Measurements from ENCODE around the gene CADPS.
A peak's percentile ranks its signal among the peaks of the same experiment; 100 is the strongest.
"Not testable (repeated sequence)": the region's sequence is repeated elsewhere in the genome, so short reads cannot be mapped to it uniquely, and the experiment has no call there.

The CADPS gene

DNA sequence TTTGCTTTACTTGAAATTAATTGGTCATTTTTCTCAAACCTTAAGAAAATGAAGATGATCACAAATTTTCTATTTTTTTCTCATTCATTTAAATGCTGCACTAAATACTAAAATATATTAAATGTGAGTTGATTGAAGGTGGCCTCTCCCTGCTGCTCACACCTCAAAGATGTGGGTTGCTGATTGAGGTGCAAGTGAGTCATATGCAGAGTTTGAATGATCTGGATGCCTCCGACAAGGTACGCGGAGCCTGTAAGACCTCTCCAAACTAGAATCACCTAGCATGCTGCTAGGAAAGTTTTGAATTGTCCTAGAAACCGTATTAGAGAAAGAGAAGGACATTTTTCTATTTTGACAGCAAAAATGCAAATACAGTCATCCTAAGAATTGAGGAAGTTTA is 290.6 kb downstream of the CADPS start:
- peak in 28 of 42 donors; percentile 4 to 82 (median 50) for DNase-seq
- intact Hi-C loops (cut with DNase I): no loop called here

DNA sequence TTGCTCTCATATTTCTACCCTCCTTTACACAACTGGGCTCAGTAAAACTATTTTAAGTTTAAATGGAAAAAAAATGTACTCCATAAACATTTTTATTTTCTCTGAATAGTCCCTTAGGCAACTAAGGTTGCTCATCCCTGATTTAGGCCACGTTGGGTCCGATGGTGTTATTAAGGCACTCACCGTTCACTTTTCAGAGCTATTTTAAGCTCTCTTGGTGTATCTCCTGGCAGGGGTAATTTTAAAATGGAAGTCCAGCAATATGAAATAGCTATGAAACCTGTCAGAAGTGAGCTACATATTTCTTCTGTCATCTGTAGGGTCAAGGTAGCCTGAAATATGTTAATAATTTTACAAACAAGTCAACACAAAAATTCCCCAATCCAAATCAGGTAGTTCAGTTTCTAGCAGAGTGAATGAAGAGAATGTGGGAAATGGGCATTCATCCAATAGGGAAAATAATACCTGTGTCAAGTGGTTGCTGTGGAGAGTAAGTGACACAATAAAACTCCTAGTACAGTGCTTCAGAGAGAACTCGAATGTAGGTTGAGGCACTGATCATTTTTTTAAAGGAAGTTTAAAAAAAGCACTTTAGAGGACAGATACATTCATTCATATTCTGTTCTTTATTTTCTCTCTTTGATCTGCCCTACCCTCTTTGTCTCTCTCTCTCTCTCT is 292.6 kb downstream of the CADPS start:
- intact Hi-C loops (cut with DNase I): no loop called here

GRCh38 chr3:62580485-62580884 is 294.7 kb downstream of the CADPS start:
- DNase-seq; intact Hi-C loops (cut with DNase I): not testable (repeated sequence)

More for the DNA sequence above, 292.6 kb downstream of the CADPS start:
- DNase-seq: no peak

DNA sequence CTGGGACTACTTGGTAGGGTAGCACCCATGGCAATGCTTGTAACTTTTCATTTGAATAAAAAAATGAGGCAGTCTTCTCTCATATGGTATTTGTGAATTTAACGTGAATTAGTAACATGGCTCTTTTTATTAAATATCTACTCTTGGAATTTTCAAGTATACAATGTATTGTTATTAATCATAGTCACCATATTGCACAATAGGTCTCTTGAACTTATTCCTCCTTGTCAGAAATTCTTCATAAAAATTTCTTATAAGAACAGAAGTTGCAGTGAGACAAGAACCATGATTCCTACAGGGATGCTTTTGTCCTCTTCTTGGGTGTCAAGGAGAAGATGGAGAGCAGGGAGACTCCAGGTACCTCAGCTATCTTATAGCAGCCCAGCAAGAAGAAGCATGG is 298.1 kb downstream of the CADPS start:
- intact Hi-C loops (cut with DNase I): no loop called here
- no peak for DNase-seq

DNA sequence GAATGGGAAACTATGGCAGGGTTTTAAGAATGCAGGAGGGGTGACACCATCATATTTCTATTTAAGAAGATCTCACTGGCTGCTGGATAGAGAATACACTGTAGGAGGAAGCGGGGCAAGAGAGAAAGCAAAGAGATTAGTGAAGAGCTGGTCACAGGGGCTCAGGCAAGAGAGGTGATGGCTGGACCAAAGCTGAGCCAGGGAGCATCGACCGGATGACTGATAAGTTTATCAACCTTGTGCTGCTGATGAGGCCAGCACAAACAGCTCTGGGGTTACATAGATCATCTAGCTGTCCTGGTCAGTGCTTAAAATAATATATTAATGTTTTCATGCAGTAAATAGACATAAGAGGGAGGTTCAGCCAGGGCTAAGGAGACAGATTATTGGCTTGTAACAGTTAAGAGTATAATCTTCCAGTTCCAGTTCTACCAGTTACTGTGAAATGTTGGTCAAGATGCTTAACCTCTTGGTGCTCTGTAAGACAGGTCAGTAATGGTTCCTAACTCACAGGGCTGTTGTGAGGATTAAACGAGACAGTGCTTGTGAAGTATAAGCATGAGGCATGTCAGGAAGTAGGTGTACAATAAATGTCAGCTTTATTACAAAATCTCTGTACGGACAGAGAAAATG is 300.8 kb downstream of the CADPS start:
- DNase-seq: no peak
- intact Hi-C loops (cut with DNase I): no loop called here

GRCh38 chr3:62571916-62572315 is 303.3 kb downstream of the CADPS start:
- DNase-seq: no peak
- intact Hi-C loops (cut with DNase I): no loop called here

GRCh38 chr3:62570888-62571287 is 304.3 kb downstream of the CADPS start:
- intact Hi-C loops (cut with DNase I): no loop called here
- no peak for DNase-seq

- intact Hi-C loops (cut with DNase I): no loop called here
- no peak for DNase-seq
Observed at GRCh38 chr3:62569609-62570008, 305.6 kb downstream of the CADPS start.

- DNase-seq: peak in 31 of 42 donors; percentile 7 to 80 (median 34)
- intact Hi-C loops (cut with DNase I): no loop called here
Observed at GRCh38 chr3:62567097-62568021, 307.9 kb downstream of the CADPS start.

DNA sequence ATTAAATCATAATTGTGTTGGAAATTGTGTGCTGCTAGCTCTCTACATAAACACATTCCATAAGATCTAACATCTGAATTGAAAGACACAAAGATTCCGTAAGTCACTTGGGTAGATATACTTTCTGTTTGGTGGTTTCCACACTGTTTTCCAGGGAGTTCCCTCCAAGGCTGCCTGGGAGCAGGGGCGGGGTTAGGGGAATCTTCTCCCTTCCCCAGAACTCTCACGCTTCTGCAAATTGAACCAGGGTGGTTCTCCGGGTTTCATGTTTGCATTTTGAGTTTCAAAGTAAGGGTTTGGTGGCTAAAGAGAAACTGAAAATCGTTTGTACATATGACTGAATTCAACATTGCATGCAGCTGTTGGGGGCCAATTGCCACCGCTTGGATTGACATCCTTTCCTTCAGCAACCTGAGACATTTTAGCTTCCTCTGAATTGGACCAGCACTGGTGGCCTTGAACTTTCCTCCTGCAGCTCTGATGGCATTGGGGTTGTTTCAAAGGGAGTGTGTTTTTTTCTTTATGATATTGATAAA is 309.1 kb downstream of the CADPS start:
- intact Hi-C loops (cut with DNase I): no loop called here
- DNase-seq: no peak

- DNase-seq: no peak
- intact Hi-C loops (cut with DNase I): no loop called here
Observed at GRCh38 chr3:62562596-62562995, 312.6 kb downstream of the CADPS start.

DNA sequence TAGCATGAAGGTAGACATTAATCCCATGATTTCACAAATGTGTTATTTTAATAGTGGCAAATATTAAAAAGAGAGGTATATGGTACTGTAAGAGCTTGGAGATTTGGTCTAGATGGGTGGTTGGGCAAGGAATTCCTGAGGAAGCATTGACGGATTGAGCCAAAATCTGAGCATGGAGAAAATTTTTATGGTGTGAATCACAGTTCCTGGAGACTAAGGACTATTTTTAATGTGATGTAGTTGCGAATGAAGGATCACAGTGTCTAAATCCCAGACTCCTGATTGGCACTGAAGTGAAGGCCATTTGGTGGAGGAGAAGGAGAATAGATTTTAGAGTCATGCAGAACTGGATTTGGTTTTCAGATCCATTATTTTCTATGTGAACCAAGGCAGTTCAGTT is 313.2 kb downstream of the CADPS start:
- intact Hi-C loops (cut with DNase I): no loop called here
- DNase-seq: no peak

- peak in 2 of 42 donors; percentile 12 to 21 for DNase-seq
- intact Hi-C loops (cut with DNase I): loop anchor here (10.0 kb wide), 1 partner anchor 225 kb away; no protein-coding TSS in a partner anchor
Observed at GRCh38 chr3:62559831-62560445, 315.3 kb downstream of the CADPS start.

DNA sequence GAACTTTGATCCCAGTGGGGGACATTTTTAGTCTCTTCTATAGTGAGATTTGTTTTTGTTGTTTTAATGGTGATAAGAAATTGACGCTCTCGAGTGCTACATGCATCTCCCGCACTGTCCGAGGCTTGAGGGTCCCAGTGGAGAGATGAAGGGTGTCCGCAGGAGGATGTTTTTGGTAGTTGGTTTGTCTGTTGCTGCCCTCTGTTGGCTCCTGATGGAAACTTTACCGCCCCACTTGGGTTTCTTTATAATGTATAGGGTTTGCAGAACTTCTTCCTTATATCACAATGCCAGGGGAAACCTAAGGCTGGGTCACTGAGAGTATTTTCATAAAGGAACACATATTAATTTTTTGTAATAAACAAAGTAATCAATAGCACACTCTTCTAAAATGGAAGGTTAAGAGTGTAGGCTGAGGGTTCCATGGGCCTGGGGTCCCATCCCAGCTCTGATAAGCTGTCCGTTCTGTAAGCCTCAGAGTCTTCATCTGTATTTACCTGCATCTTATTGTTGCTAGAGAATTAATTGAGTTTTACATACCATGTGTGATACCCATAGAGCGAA is 316.6 kb downstream of the CADPS start:
- DNase-seq: peak in 5 of 42 donors; percentile 6 to 15 (median 13)
- intact Hi-C loops (cut with DNase I): loop anchor here (10.0 kb wide), 1 partner anchor 224 kb away; no protein-coding TSS in a partner anchor

GRCh38 chr3:62557983-62558382 is 317.2 kb downstream of the CADPS start:
- no peak for DNase-seq
- intact Hi-C loops (cut with DNase I): loop anchor here (10.0 kb wide), 1 partner anchor 223 kb away; no protein-coding TSS in a partner anchor

DNA sequence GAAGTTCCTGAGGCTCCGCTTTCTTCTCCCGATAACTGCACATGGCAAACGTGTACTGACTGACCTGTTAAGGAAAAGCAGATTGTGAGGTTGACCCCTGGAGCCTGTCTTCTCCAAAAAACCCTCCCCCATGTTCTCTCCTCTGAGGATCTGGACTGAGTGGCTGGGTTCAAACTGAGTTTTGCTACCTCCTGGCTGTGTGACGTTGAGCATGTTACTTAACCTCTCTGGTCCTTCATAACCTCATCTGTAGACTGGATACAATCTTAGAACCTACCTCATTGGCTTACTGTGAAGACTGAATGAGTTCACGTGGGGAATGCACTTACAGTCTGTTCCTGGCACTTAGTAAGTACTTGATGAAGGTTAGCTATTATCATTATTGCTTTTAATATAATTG is 317.8 kb downstream of the CADPS start:
- intact Hi-C loops (cut with DNase I): loop anchor here (10.0 kb wide), 1 partner anchor 223 kb away; no protein-coding TSS in a partner anchor
- no peak for DNase-seq

- intact Hi-C loops (cut with DNase I): loop anchor here (10.0 kb wide), 1 partner anchor 221 kb away; no protein-coding TSS in a partner anchor
- DNase-seq: no peak
Observed at GRCh38 chr3:62556121-62556815, 318.9 kb downstream of the CADPS start.

DNA sequence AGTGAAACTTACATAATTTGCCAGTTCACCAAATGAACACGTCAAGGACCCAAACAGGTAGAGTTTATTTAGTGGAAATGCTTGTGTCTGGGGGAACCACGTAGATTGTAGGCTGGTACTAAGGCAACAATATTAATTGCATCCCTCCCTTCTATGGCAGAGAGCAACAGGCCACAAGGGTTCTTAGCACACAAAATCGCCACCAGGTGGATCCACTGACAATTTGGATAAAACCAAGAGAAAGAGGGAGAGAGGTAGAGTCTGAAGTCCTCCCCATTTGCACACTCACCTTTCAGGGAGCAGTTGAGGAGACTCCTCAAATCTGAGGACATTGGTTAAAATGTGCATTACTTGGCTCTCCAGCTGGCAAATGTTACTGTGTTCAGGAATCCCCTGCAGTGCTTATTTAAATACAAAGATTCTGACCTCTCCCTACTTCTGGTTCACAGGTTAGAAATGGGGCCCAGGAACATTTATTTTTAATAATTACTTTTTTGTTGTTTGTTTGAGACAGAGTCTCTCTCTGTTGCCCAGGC is 320.9 kb downstream of the CADPS start:
- intact Hi-C loops (cut with DNase I): loop anchor here (10.0 kb wide), 1 partner anchor 220 kb away; no protein-coding TSS in a partner anchor
- no peak for DNase-seq
